ENCODE measurements around the gene RGS17.

Gene RGS17

GRCh38 chr6:152978058-152978457 lies 153.0 kb downstream of the RGS17 start:
- no peak for TF ChIP-seq CTCF (IDR thresholded peaks at IDR 0.05; ENCODE audit: unreplicated experiment in 3 of 3)
- Mint-ChIP-seq H3K27ac (no peak overlapping the region), H3K36me3 (ENCODE audit: low read depth) (peaks cover 43% of the 10 kb centered on the region), H3K4me1 (peaks cover 17% of the 10 kb centered on the region), H3K27me3 (ENCODE audit: low read depth) (no peaks in the 10 kb centered on the region), H3K9me3 (peaks cover 5% of the 10 kb centered on the region), H3K4me3 (no peak overlapping the region)

GRCh38 chr6:152977556-152977955 lies 153.5 kb downstream of the RGS17 start:
- Mint-ChIP-seq H3K36me3 (ENCODE audit: low read depth) (peaks cover 48% of the 10 kb centered on the region), H3K9me3 (peaks cover 5% of the 10 kb centered on the region), H3K4me1 (peaks cover 17% of the 10 kb centered on the region), H3K27me3 (ENCODE audit: low read depth) (no peaks in the 10 kb centered on the region), H3K4me3 (no peak overlapping the region), H3K27ac (no peak overlapping the region)
- TF ChIP-seq CTCF (IDR thresholded peaks at IDR 0.05; ENCODE audit: unreplicated experiment in 3 of 3) = no peak

- TF ChIP-seq CTCF (IDR thresholded peaks at IDR 0.05; ENCODE audit: unreplicated experiment in 3 of 3) = no peak
- Mint-ChIP-seq H3K4me3 (no peak overlapping the region), H3K36me3 (ENCODE audit: low read depth) (peaks cover 56% of the 10 kb centered on the region), H3K9me3 (peaks cover 5% of the 10 kb centered on the region), H3K27ac (no peak overlapping the region), H3K27me3 (ENCODE audit: low read depth) (no peaks in the 10 kb centered on the region), H3K4me1 (peaks cover 17% of the 10 kb centered on the region)
These were observed 154.3 kb downstream of the RGS17 start for GRCh38 chr6:152976749-152977148.

- Mint-ChIP-seq H3K4me3 (no peak overlapping the region), H3K36me3 (ENCODE audit: low read depth) (peaks cover 68% of the 10 kb centered on the region), H3K4me1 (peaks cover 6% of the 10 kb centered on the region), H3K27me3 (ENCODE audit: low read depth) (no peaks in the 10 kb centered on the region), H3K27ac (no peak overlapping the region), H3K9me3 (peaks cover 12% of the 10 kb centered on the region)
- TF ChIP-seq CTCF (IDR thresholded peaks at IDR 0.05; ENCODE audit: unreplicated experiment in 3 of 3) = no peak
These were observed 155.7 kb downstream of the RGS17 start for GRCh38 chr6:152975204-152975915.

GRCh38 chr6:152973916-152974315 lies 157.2 kb downstream of the RGS17 start:
- Mint-ChIP-seq H3K27ac (no peak overlapping the region), H3K27me3 (ENCODE audit: low read depth) (no peaks in the 10 kb centered on the region), H3K4me1 (no peaks in the 10 kb centered on the region), H3K4me3 (no peak overlapping the region), H3K9me3 (peaks cover 23% of the 10 kb centered on the region), H3K36me3 (ENCODE audit: low read depth) (peaks cover 83% of the 10 kb centered on the region)
- TF ChIP-seq CTCF (IDR thresholded peaks at IDR 0.05; ENCODE audit: unreplicated experiment in 3 of 3) = no peak

Data from nephron (organoid).